ENCODE measurements around the gene ISM1. TPM values are rescaled to one million over a fixed set of nuclear protein-coding genes. Genes with fewer than 3 reads are reported as not detected.

Gene ISM1
- total and polyA plus RNA-seq, 7 experiments from 2014 or later, result 1.6 to 3.2 (median 2.4) TPM

DNA sequence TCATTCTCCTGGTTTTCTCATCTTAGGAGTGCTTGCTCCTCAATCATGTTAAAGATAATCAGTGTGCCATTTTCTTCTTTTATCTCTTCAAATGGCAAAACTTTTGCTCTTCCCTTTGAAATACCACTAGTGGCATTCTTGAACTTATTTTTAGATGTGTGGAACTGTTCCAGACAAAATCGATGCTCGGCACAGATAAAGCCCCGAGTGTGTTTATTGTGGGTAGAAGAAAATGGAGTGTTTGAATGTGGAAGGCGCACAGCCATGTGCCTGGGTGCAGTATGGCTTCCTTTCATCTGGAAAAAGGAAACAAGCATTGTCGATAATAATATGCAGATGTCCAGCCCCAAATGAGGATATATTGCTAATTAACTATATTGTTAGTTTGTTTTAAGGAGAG is 42.4 kb downstream of the ISM1 start:
- DNase-seq (peak in 1 of 9 donors; percentile 10), ATAC-seq (no peak)
- Histone ChIP-seq H3K27ac (ENCODE audit: low read depth, low read length) (no peak overlapping the region), H3K27me3 (ENCODE audit: control insufficient read depth in 2 of 2, insufficient read depth in 2 of 2, low read length in 2 of 2) (no peaks in the 10 kb centered on the region), H3K9me3 (ENCODE audit: control insufficient read depth in 2 of 3, low read length in 3 of 3) (no peaks in the 10 kb centered on the region), H3K36me3 (ENCODE audit: control insufficient read depth in 2 of 3, insufficient read depth in 3 of 3, low read length in 3 of 3) (no peaks in the 10 kb centered on the region), H3K4me1 (ENCODE audit: control insufficient read depth in 2 of 2, insufficient read depth in 2 of 2, low read length in 2 of 2) (peaks cover 0 to 6% of the 10 kb centered on the region in 2 donors), H3K4me3 (ENCODE audit: low read length) (no peak overlapping the region)
- H3K4me1 Mint-ChIP-seq, result peaks cover 6 to 36% (median 25%) of the 10 kb centered on the region in 7 donors
- peak overlapping the region in 3 of 10 donors; percentile 5 to 24 (median 8) for H3K4me3 Mint-ChIP-seq
- H3K27me3 Mint-ChIP-seq, result peaks cover 0 to 2% (median 0%) of the 10 kb centered on the region in 5 donors
- H3K9me3 Mint-ChIP-seq, result peaks cover 0 to 1% (median 0%) of the 10 kb centered on the region in 11 donors
- peak overlapping the region in 2 of 9 donors; percentile 11 to 91 for H3K27ac Mint-ChIP-seq
- H3K36me3 Mint-ChIP-seq, result peaks cover 0 to 4% (median 0%) of the 10 kb centered on the region in 5 donors
- ChIA-PET CTCF (interaction anchor here (0.8 to 4.2 kb wide), 3 partner anchors 39 to 145 kb away, joined by 4 to 73 read pairs (median 12); no protein-coding TSS in a partner anchor), POLR2A (no interaction called here)
- intact Hi-C loops (cut with micrococcal nuclease), result loop anchor here in 1 of 2 donors (5.0 kb wide), 1 partner anchor 126 kb away; no protein-coding TSS in a partner anchor

- H3K27me3 Mint-ChIP-seq, result peaks cover 0 to 6% (median 0%) of the 10 kb centered on the region in 5 donors
- H3K27ac Mint-ChIP-seq, result peak overlapping the region in 2 of 9 donors; percentile 18 to 62
- intact Hi-C loops (cut with micrococcal nuclease), result loop anchor here in 1 of 2 donors (5.0 kb wide), 1 partner anchor 128 kb away; no protein-coding TSS in a partner anchor
- CTCF ChIA-PET, result interaction anchor here (0.7 to 1.6 kb wide), 4 partner anchors 27 to 147 kb away, joined by 3 to 5 read pairs (median 4); no protein-coding TSS in a partner anchor
- peaks cover 5 to 36% (median 25%) of the 10 kb centered on the region in 7 donors for H3K4me1 Mint-ChIP-seq
- Histone ChIP-seq H3K4me1 (ENCODE audit: control insufficient read depth in 2 of 2, insufficient read depth in 2 of 2, low read length in 2 of 2) (peaks cover 0 to 6% of the 10 kb centered on the region in 2 donors), H3K4me3 (ENCODE audit: low read length) (no peak overlapping the region), H3K9me3 (ENCODE audit: control insufficient read depth in 2 of 3, low read length in 3 of 3) (no peaks in the 10 kb centered on the region), H3K27ac (ENCODE audit: low read depth, low read length) (no peak overlapping the region), H3K27me3 (ENCODE audit: control insufficient read depth in 2 of 2, insufficient read depth in 2 of 2, low read length in 2 of 2) (no peaks in the 10 kb centered on the region), H3K36me3 (ENCODE audit: control insufficient read depth in 2 of 3, insufficient read depth in 3 of 3, low read length in 3 of 3) (no peaks in the 10 kb centered on the region)
- POLR2A ChIA-PET, result interaction anchor here (0.9 to 1.0 kb wide), 2 partner anchors 35 to 73 kb away, joined by 3 read pairs; no protein-coding TSS in a partner anchor
- DNase-seq (no peak), ATAC-seq (no peak)
- H3K36me3 Mint-ChIP-seq, result peaks cover 0 to 6% (median 0%) of the 10 kb centered on the region in 5 donors
- H3K9me3 Mint-ChIP-seq, result peaks cover 0 to 1% (median 0%) of the 10 kb centered on the region in 11 donors
- no peak overlapping the region for H3K4me3 Mint-ChIP-seq
Observed at GRCh38 chr20:13264907-13265306, 43.8 kb downstream of the ISM1 start.

DNA sequence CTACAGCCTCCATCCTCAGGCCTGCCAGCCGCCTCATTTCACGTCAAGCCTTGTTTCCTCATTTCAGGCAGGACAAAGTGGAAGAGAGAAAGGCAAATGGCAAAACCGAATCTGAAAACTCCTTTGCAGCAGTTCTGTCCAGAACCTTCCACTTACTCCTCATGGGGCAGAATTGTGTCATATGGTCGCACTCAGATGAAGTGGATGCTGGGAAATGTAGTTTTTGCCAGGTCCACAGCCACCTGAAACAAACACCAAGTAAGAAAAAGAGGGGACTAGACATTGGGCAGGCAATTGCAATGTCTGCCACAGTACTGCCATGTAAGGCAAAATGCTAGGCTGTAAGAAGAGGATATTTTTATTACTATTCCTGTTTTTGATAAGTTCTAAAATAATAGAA is 44.9 kb downstream of the ISM1 start:
- no peak overlapping the region for H3K4me3 ChIP-seq (ENCODE audit: low read length)
- Mint-ChIP-seq H3K27ac (no peak overlapping the region), H3K36me3 (peaks cover 0 to 13% (median 4%) of the 10 kb centered on the region in 5 donors), H3K4me3 (no peak overlapping the region), H3K27me3 (peaks cover 0 to 6% (median 0%) of the 10 kb centered on the region in 5 donors), H3K4me1 (peaks cover 5 to 36% (median 25%) of the 10 kb centered on the region in 7 donors), H3K9me3 (peaks cover 0 to 1% (median 0%) of the 10 kb centered on the region in 11 donors)
- no peaks in the 10 kb centered on the region for H3K36me3 ChIP-seq (ENCODE audit: control insufficient read depth in 2 of 3, insufficient read depth in 3 of 3, low read length in 3 of 3)
- H3K27me3 ChIP-seq (ENCODE audit: control insufficient read depth in 2 of 2, insufficient read depth in 2 of 2, low read length in 2 of 2), result no peaks in the 10 kb centered on the region
- no peak overlapping the region for H3K27ac ChIP-seq (ENCODE audit: low read depth, low read length)
- no peaks in the 10 kb centered on the region for H3K9me3 ChIP-seq (ENCODE audit: control insufficient read depth in 2 of 3, low read length in 3 of 3)
- ChIA-PET CTCF (interaction anchor here (1.4 to 1.6 kb wide), 3 partner anchors 37 to 148 kb away, joined by 4 to 5 read pairs (median 5); no protein-coding TSS in a partner anchor), POLR2A (interaction anchor here (1.0 kb wide), 1 partner anchor 36 kb away, joined by 3 read pairs; no protein-coding TSS in a partner anchor)
- ATAC-seq (no peak), DNase-seq (no peak)
- intact Hi-C loops (cut with micrococcal nuclease), result no loop called here
- peaks cover 0 to 6% of the 10 kb centered on the region in 2 donors for H3K4me1 ChIP-seq (ENCODE audit: control insufficient read depth in 2 of 2, insufficient read depth in 2 of 2, low read length in 2 of 2)

DNA sequence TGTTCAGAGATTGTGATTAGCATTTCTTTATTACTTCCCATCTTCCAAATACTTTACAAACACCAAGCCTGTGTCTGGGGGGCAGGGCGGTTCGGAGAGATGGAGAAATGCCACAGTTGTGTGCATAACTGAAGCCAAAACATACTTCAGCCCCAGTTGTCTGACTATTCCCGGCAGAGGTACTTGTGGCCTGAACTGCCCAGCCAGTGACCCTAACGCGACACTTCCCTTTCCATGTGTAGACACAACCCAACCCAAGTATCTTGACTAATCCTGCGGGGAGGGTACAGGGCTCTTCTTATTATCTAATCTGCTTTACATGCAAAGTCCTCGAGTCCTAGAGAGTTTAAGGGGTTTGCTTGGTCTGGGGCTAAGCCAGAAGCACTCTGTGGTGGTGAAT is 46.2 kb downstream of the ISM1 start:
- intact Hi-C loops (cut with micrococcal nuclease), result no loop called here
- ChIA-PET POLR2A (no interaction called here), CTCF (no interaction called here)
- H3K9me3 ChIP-seq (ENCODE audit: control insufficient read depth in 2 of 3, low read length in 3 of 3), result no peaks in the 10 kb centered on the region
- no peak overlapping the region for H3K27ac ChIP-seq (ENCODE audit: low read depth, low read length)
- H3K27me3 Mint-ChIP-seq, result peaks cover 0 to 6% (median 0%) of the 10 kb centered on the region in 5 donors
- no peaks in the 10 kb centered on the region for H3K36me3 ChIP-seq (ENCODE audit: control insufficient read depth in 2 of 3, insufficient read depth in 3 of 3, low read length in 3 of 3)
- no peak for ATAC-seq
- H3K4me3 Mint-ChIP-seq, result no peak overlapping the region
- no peaks in the 10 kb centered on the region for H3K27me3 ChIP-seq (ENCODE audit: control insufficient read depth in 2 of 2, insufficient read depth in 2 of 2, low read length in 2 of 2)
- H3K9me3 Mint-ChIP-seq, result peaks cover 0 to 1% (median 0%) of the 10 kb centered on the region in 11 donors
- no peak for DNase-seq
- peaks cover 0 to 25% (median 15%) of the 10 kb centered on the region in 5 donors for H3K36me3 Mint-ChIP-seq
- peaks cover 0 to 6% of the 10 kb centered on the region in 2 donors for H3K4me1 ChIP-seq (ENCODE audit: control insufficient read depth in 2 of 2, insufficient read depth in 2 of 2, low read length in 2 of 2)
- H3K4me3 ChIP-seq (ENCODE audit: low read length), result no peak overlapping the region
- no peak overlapping the region for H3K27ac Mint-ChIP-seq
- peaks cover 1 to 31% (median 20%) of the 10 kb centered on the region in 7 donors for H3K4me1 Mint-ChIP-seq

DNA sequence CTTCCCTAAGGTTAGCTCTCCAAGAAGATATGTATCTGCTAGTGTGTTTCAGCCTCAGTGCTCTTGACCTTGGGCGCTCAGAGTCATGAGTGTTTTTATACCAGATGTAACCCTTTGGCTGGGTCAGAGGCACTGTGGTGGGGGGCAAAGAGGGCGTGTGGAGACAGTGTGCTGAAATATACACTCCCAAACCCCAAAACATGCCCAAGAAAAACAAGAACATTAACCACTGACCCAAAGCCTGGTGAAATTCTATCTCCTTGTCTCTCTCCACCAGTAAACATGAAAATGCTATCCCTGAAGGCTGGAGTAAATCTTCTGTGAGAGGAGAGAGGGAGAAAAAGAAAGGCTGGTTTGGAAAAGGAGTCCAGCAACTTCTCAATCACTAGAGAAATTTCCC is 47.9 kb downstream of the ISM1 start:
- no peaks in the 10 kb centered on the region for H3K27me3 ChIP-seq (ENCODE audit: control insufficient read depth in 2 of 2, insufficient read depth in 2 of 2, low read length in 2 of 2)
- CTCF ChIA-PET, result no interaction called here
- H3K4me3 ChIP-seq (ENCODE audit: low read length), result no peak overlapping the region
- intact Hi-C loops (cut with micrococcal nuclease), result no loop called here
- H3K4me3 Mint-ChIP-seq, result no peak overlapping the region
- H3K36me3 ChIP-seq (ENCODE audit: control insufficient read depth in 2 of 3, insufficient read depth in 3 of 3, low read length in 3 of 3), result no peaks in the 10 kb centered on the region
- H3K4me1 ChIP-seq (ENCODE audit: control insufficient read depth in 2 of 2, insufficient read depth in 2 of 2, low read length in 2 of 2), result no peaks in the 10 kb centered on the region
- H3K4me1 Mint-ChIP-seq, result peaks cover 0 to 13% (median 7%) of the 10 kb centered on the region in 7 donors
- no peak overlapping the region for H3K27ac ChIP-seq (ENCODE audit: low read depth, low read length)
- H3K27me3 Mint-ChIP-seq, result peaks cover 0 to 6% (median 0%) of the 10 kb centered on the region in 5 donors
- POLR2A ChIA-PET, result no interaction called here
- peak overlapping the region in 1 of 9 donors; percentile 39 for H3K27ac Mint-ChIP-seq
- DNase-seq, result no peak
- no peak for ATAC-seq
- H3K36me3 Mint-ChIP-seq, result peaks cover 0 to 27% (median 17%) of the 10 kb centered on the region in 5 donors
- no peaks in the 10 kb centered on the region for H3K9me3 ChIP-seq (ENCODE audit: control insufficient read depth in 2 of 3, low read length in 3 of 3)
- peaks cover 0 to 1% (median 0%) of the 10 kb centered on the region in 11 donors for H3K9me3 Mint-ChIP-seq

- Histone ChIP-seq H3K4me3 (ENCODE audit: low read length) (no peak overlapping the region), H3K9me3 (ENCODE audit: control insufficient read depth in 2 of 3, low read length in 3 of 3) (no peaks in the 10 kb centered on the region), H3K4me1 (ENCODE audit: control insufficient read depth in 2 of 2, insufficient read depth in 2 of 2, low read length in 2 of 2) (no peaks in the 10 kb centered on the region), H3K27ac (ENCODE audit: low read depth, low read length) (no peak overlapping the region), H3K36me3 (ENCODE audit: control insufficient read depth in 2 of 3, insufficient read depth in 3 of 3, low read length in 3 of 3) (no peaks in the 10 kb centered on the region), H3K27me3 (ENCODE audit: control insufficient read depth in 2 of 2, insufficient read depth in 2 of 2, low read length in 2 of 2) (no peaks in the 10 kb centered on the region)
- peaks cover 0 to 4% (median 1%) of the 10 kb centered on the region in 7 donors for H3K4me1 Mint-ChIP-seq
- POLR2A ChIA-PET, result no interaction called here
- H3K9me3 Mint-ChIP-seq, result peaks cover 0 to 1% (median 0%) of the 10 kb centered on the region in 11 donors
- CTCF ChIA-PET, result interaction anchor here (1.2 kb wide), 1 partner anchor 32 kb away, joined by 4 read pairs; no protein-coding TSS in a partner anchor
- H3K36me3 Mint-ChIP-seq, result peaks cover 0 to 30% (median 17%) of the 10 kb centered on the region in 5 donors
- peaks cover 0 to 6% (median 0%) of the 10 kb centered on the region in 5 donors for H3K27me3 Mint-ChIP-seq
- no peak overlapping the region for H3K4me3 Mint-ChIP-seq
- DNase-seq (no peak), ATAC-seq (no peak)
- no peak overlapping the region for H3K27ac Mint-ChIP-seq
- intact Hi-C loops (cut with micrococcal nuclease), result no loop called here
Observed at GRCh38 chr20:13270211-13270610, 49.1 kb downstream of the ISM1 start.

Data from naive thymus-derived CD4-positive, alpha-beta T cell (primary cell).